ENCODE data around the gene KRTAP12-4.
"Not testable (repeated sequence)": the region's sequence is repeated elsewhere in the genome, so short reads cannot be mapped to it uniquely, and the experiment has no call there.

The KRTAP12-4 gene

GRCh38 chr21:44648557-44649311 lies 5.7 kb downstream of the KRTAP12-4 start:
- Histone ChIP-seq H3K27me3 (replicated peaks; ENCODE audit: control insufficient read depth, insufficient read depth, low read length) (no peaks in the 10 kb centered on the region), H3K36me3 (ENCODE audit: control insufficient read depth, insufficient read depth, low read length) (no peaks in the 10 kb centered on the region), H3K4me3 (replicated peaks; ENCODE audit: low read depth, low read length) (no peak overlapping the region)
- TF ChIP-seq CTCF (IDR thresholded peaks at IDR 0.05; ENCODE audit: insufficient read depth, low read length, poor library complexity, severe bottlenecking): no peak
- no peak for DNase-seq (ENCODE audit: extremely low read depth, insufficient read length)

GRCh38 chr21:44647222-44647552 lies 7.3 kb downstream of the KRTAP12-4 start:
- DNase-seq (ENCODE audit: extremely low read depth, insufficient read length): no peak
- H3K36me3 ChIP-seq (ENCODE audit: control insufficient read depth, insufficient read depth, low read length): no peaks in the 10 kb centered on the region
- H3K27me3 ChIP-seq (replicated peaks; ENCODE audit: control insufficient read depth, insufficient read depth, low read length): no peaks in the 10 kb centered on the region
- H3K4me3 ChIP-seq (replicated peaks; ENCODE audit: low read depth, low read length): no peak overlapping the region
- no peak for TF ChIP-seq CTCF (IDR thresholded peaks at IDR 0.05; ENCODE audit: insufficient read depth, low read length, poor library complexity, severe bottlenecking)

- DNase-seq (ENCODE audit: extremely low read depth, insufficient read length); H3K4me3 ChIP-seq (replicated peaks; ENCODE audit: low read depth, low read length); H3K27me3 ChIP-seq (replicated peaks; ENCODE audit: control insufficient read depth, insufficient read depth, low read length); H3K36me3 ChIP-seq (ENCODE audit: control insufficient read depth, insufficient read depth, low read length): not testable (repeated sequence)
Measured at GRCh38 chr21:44646366-44647221, 7.9 kb downstream of the KRTAP12-4 start, which contains the start of gene KRTAP10-11. Gene KRTAP10-11, plus strand, starts transcription at chr21:44646414. Its CDS starts 45 bp downstream, at chr21:44646459.

GRCh38 chr21:44644878-44645277 lies 9.6 kb downstream of the KRTAP12-4 start:
- Histone ChIP-seq H3K36me3 (ENCODE audit: control insufficient read depth, insufficient read depth, low read length) (no peaks in the 10 kb centered on the region), H3K4me3 (replicated peaks; ENCODE audit: low read depth, low read length) (no peak overlapping the region), H3K27me3 (replicated peaks; ENCODE audit: control insufficient read depth, insufficient read depth, low read length) (no peaks in the 10 kb centered on the region)
- no peak for TF ChIP-seq CTCF (IDR thresholded peaks at IDR 0.05; ENCODE audit: insufficient read depth, low read length, poor library complexity, severe bottlenecking)
- no peak for DNase-seq (ENCODE audit: extremely low read depth, insufficient read length)

DNA sequence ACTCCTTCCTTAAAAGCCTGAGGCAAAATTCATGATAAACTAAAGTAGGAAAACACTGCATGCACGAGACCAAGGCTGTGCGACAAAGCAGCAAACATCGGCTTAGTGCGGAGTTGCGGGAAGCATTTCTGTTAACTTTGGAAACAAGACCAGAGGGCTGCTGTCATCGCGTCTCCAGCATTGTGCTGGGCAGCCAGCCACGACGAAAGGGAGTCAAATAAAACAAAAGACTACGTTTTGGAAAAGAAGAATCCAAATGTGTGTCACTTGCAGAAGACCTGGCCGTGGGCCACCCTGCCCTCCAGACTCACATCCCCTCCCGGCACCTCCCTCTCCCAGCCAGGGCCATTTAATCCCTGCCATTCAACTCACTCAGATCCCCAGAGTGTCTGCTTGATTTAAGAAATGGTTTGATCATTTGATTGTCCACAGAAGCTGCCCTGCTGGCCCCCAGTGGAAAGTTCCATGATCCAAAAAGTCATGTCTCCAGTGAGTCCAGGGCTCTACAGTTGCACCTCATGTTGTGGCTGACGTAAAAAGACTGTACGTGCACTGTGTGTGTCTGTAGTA lies 10.6 kb downstream of the KRTAP12-4 start:
- TF ChIP-seq CTCF (IDR thresholded peaks at IDR 0.05; ENCODE audit: insufficient read depth, low read length, poor library complexity, severe bottlenecking): no peak
- no peaks in the 10 kb centered on the region for H3K36me3 ChIP-seq (ENCODE audit: control insufficient read depth, insufficient read depth, low read length)
- DNase-seq (ENCODE audit: extremely low read depth, insufficient read length): no peak
- H3K27me3 ChIP-seq (replicated peaks; ENCODE audit: control insufficient read depth, insufficient read depth, low read length): no peaks in the 10 kb centered on the region
- no peak overlapping the region for H3K4me3 ChIP-seq (replicated peaks; ENCODE audit: low read depth, low read length)

GRCh38 chr21:44640761-44641160 lies 13.7 kb downstream of the KRTAP12-4 start:
- Histone ChIP-seq H3K4me3 (replicated peaks; ENCODE audit: low read depth, low read length) (no peak overlapping the region), H3K27me3 (replicated peaks; ENCODE audit: control insufficient read depth, insufficient read depth, low read length) (no peaks in the 10 kb centered on the region), H3K36me3 (ENCODE audit: control insufficient read depth, insufficient read depth, low read length) (no peaks in the 10 kb centered on the region)
- DNase-seq (ENCODE audit: extremely low read depth, insufficient read length): no peak
- TF ChIP-seq CTCF (IDR thresholded peaks at IDR 0.05; ENCODE audit: insufficient read depth, low read length, poor library complexity, severe bottlenecking): no peak
